HFFc6 (cell line): ENCODE results near the gene SLC18A2. TPM values are rescaled to one million over a fixed set of nuclear protein-coding genes. Genes with fewer than 3 reads are reported as not detected.

Experiments
- DNase-seq: peaks from one replicate; pipeline ENCODE4 v3.0.0-alpha.2; 2018
- H3K27ac Mint-ChIP-seq: 2 replicates; pipeline ENCODE4 v1.8.0; 2020; ENCODE audit warnings: mild to moderate bottlenecking, mixed read lengths
- H3K27me3 Mint-ChIP-seq: 2 replicates; pipeline ENCODE4 v1.8.0; 2021; ENCODE audit warnings: mild to moderate bottlenecking, moderate library complexity, mixed read lengths; ENCODE audit not compliant: insufficient read depth
- H3K36me3 Mint-ChIP-seq: 2 replicates; pipeline ENCODE4 v1.8.0; 2021; ENCODE audit warnings: low read depth, mixed read lengths
- H3K4me1 Mint-ChIP-seq: 2 replicates; pipeline ENCODE4 v1.8.0; 2020; ENCODE audit warnings: low read depth, mixed read lengths
- H3K4me3 Mint-ChIP-seq: 2 replicates; pipeline ENCODE4 v1.8.0; 2020; ENCODE audit warnings: mild to moderate bottlenecking, moderate library complexity, mixed read lengths
- H3K9me3 Mint-ChIP-seq: 2 replicates; pipeline ENCODE4 v1.8.0; 2020; ENCODE audit warnings: mild to moderate bottlenecking, mixed read lengths
- total RNA-seq, 6 experiments: library from RNA; stranded (reverse); fragmentation: NEBNext Ultra II Directional; extraction: Animal tissue kit (Norgen Biotek cat#: 25700); gene quantifications; 2 replicates in 1 of 6; 3 replicates in 5 of 6; pipeline ENCODE4 v1.2.3, GENCODE V29; 2021
- TF ChIP-seq, protein P1 (sequence below): fragments of 200-600 bp; sonication (generic); IDR thresholded peaks from 2 replicates; pipeline ENCODE4 v1.5.0; 2021; ENCODE audit warnings: antibody characterized with exemption, mild to moderate bottlenecking

Gene SLC18A2
- total RNA-seq, 6 experiments from 2014 or later: not detected

GRCh38 chr10:117254774-117255735 is 14.1 kb downstream of the SLC18A2 start:
- H3K27me3 Mint-ChIP-seq: peaks cover 22% of the 10 kb centered on the region
- no peak for DNase-seq
- H3K36me3 Mint-ChIP-seq: no peaks in the 10 kb centered on the region
- H3K9me3 Mint-ChIP-seq: no peaks in the 10 kb centered on the region
- TF ChIP-seq, protein P1, sequence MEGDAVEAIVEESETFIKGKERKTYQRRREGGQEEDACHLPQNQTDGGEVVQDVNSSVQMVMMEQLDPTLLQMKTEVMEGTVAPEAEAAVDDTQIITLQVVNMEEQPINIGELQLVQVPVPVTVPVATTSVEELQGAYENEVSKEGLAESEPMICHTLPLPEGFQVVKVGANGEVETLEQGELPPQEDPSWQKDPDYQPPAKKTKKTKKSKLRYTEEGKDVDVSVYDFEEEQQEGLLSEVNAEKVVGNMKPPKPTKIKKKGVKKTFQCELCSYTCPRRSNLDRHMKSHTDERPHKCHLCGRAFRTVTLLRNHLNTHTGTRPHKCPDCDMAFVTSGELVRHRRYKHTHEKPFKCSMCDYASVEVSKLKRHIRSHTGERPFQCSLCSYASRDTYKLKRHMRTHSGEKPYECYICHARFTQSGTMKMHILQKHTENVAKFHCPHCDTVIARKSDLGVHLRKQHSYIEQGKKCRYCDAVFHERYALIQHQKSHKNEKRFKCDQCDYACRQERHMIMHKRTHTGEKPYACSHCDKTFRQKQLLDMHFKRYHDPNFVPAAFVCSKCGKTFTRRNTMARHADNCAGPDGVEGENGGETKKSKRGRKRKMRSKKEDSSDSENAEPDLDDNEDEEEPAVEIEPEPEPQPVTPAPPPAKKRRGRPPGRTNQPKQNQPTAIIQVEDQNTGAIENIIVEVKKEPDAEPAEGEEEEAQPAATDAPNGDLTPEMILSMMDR: no peak
- H3K27ac Mint-ChIP-seq: no peak overlapping the region
- H3K4me3 Mint-ChIP-seq: no peak overlapping the region
- no peaks in the 10 kb centered on the region for H3K4me1 Mint-ChIP-seq

DNA sequence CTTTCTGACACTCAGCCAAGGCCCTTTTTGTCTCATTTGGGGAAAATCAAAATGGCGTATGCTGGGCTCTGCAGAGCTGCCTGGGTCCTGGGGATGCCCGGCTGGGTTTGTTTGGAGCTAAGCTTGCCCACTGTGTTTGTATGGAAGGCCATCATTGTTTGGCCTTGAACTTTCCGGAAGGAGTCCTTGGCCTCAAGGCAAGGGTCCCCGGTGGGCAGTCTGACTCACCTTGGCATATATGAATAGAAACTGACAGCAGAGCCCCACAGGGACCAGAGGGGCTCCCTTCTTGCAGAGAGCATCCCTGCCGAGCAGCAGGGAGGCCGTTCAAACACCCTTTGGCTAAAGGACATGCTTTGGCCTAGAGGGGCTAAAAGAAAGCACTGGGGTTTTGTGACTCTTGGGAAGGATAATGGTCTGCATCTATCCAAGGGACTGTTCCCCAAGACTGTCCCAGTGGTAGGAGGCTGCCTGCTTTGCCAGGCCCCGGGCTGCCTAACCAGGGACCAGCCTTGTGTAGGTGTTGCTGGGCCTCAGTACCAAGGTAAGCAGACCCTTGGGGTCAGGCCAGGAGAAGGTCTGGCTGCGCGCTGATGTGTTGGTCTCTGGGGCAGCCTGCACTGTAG is 15.0 kb downstream of the SLC18A2 start:
- TF ChIP-seq, protein P1: no peak
- Mint-ChIP-seq H3K36me3 (no peaks in the 10 kb centered on the region), H3K27ac (no peak overlapping the region), H3K9me3 (no peaks in the 10 kb centered on the region), H3K4me3 (no peak overlapping the region), H3K4me1 (no peaks in the 10 kb centered on the region), H3K27me3 (peaks cover 31% of the 10 kb centered on the region)
- no peak for DNase-seq

DNA sequence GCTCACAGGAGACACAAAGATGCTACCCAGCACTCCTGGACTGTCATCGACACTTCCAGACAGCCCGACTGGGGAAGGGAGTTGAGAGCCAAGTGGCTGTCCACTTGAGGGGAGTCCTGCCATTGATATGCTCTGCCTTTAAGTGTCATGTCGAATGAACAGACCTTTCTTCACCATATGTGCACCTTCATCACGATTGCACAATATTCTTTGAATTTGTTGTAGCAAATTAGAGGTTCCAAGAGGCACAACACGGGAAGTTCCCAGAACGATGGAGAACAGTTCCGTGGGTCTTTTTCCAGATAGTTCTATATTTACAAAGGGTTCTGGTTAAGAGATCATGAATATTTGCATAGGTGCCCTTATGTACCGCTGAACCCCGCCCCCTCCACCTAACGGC is 16.0 kb downstream of the SLC18A2 start:
- no peak for DNase-seq
- Mint-ChIP-seq H3K9me3 (no peaks in the 10 kb centered on the region), H3K36me3 (no peaks in the 10 kb centered on the region), H3K4me1 (no peaks in the 10 kb centered on the region), H3K4me3 (no peak overlapping the region), H3K27me3 (peaks cover 33% of the 10 kb centered on the region), H3K27ac (no peak overlapping the region)
- TF ChIP-seq, protein P1: no peak

DNA sequence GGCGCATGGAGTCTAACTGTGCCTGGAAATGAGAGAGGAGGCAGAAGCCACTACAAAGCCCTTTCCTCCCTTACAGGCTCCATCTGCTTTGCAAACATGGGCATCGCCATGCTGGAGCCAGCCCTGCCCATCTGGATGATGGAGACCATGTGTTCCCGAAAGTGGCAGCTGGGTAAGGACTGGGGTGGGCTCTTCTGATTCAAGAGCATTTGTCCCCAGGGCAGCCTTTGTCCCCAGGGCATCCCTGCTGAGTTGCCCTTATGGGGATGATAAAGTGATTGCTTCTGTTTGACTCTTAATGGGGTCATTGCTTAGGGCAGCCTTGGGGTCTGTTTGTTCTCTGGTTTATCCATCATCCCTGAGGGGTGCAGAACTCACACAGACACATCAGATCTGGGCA is 16.8 kb downstream of the SLC18A2 start:
- Mint-ChIP-seq H3K9me3 (no peaks in the 10 kb centered on the region), H3K4me1 (no peaks in the 10 kb centered on the region), H3K36me3 (no peaks in the 10 kb centered on the region), H3K27me3 (peaks cover 28% of the 10 kb centered on the region), H3K27ac (no peak overlapping the region), H3K4me3 (no peak overlapping the region)
- DNase-seq: no peak
- TF ChIP-seq, protein P1: no peak

DNA sequence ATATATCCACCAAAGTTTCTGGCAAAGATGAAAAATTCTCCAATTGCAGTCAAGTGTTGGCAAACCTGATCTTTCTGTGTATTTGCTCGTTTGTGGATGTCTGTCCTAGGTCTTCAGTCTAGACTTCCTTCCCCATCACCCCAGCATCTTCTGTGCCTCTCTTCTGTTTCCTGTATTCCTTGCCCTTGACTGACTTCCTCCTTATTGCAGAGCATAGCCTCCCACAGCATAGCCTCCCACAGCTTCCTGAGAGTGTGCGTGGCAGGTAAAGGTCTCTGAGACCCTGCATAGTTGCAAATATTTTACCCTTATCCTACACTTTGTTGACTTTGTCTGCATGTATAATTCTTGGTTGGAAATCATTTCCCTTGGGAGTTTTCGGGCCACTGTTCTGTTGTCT is 18.4 kb downstream of the SLC18A2 start:
- Mint-ChIP-seq H3K27ac (no peak overlapping the region), H3K27me3 (peaks cover 33% of the 10 kb centered on the region), H3K9me3 (no peaks in the 10 kb centered on the region), H3K36me3 (no peaks in the 10 kb centered on the region), H3K4me1 (no peaks in the 10 kb centered on the region), H3K4me3 (no peak overlapping the region)
- no peak for DNase-seq
- TF ChIP-seq, protein P1: no peak
